ENCODE results near the gene FGF14.

The FGF14 gene

GRCh38 chr13:101967781-101968180 lies 434.1 kb downstream of the FGF14 start:
- DNase-seq = no peak

GRCh38 chr13:101967216-101967615 lies 434.6 kb downstream of the FGF14 start:
- no peak for DNase-seq

- no peak for DNase-seq
Measured at GRCh38 chr13:101965096-101965495, 436.8 kb downstream of the FGF14 start.

GRCh38 chr13:101959016-101959415 lies 442.8 kb downstream of the FGF14 start:
- DNase-seq = no peak

- no peak for DNase-seq
Measured at GRCh38 chr13:101955764-101956163, 446.1 kb downstream of the FGF14 start.

GRCh38 chr13:101951114-101951513 lies 450.7 kb downstream of the FGF14 start:
- no peak for DNase-seq

- no peak for DNase-seq
Measured at GRCh38 chr13:101949681-101950080, 452.2 kb downstream of the FGF14 start.

- no peak for DNase-seq
Measured at GRCh38 chr13:101946401-101946800, 455.4 kb downstream of the FGF14 start.

- no peak for DNase-seq
Measured at GRCh38 chr13:101945435-101945834, 456.4 kb downstream of the FGF14 start.

- no peak for DNase-seq
Measured at GRCh38 chr13:101944521-101944920, 457.3 kb downstream of the FGF14 start.

- no peak for DNase-seq
Measured at GRCh38 chr13:101942535-101943157, 459.2 kb downstream of the FGF14 start.

- no peak for DNase-seq
Measured at GRCh38 chr13:101942038-101942437, 459.8 kb downstream of the FGF14 start.

GRCh38 chr13:101941095-101941783 lies 460.6 kb downstream of the FGF14 start:
- no peak for DNase-seq

GRCh38 chr13:101939370-101939769 lies 462.5 kb downstream of the FGF14 start:
- DNase-seq = no peak

- no peak for DNase-seq
Measured at GRCh38 chr13:101935828-101936227, 466.0 kb downstream of the FGF14 start.

GRCh38 chr13:101931186-101931585 lies 470.7 kb downstream of the FGF14 start:
- DNase-seq = no peak

GRCh38 chr13:101930331-101930730 lies 471.5 kb downstream of the FGF14 start:
- no peak for DNase-seq

- DNase-seq = no peak
Measured at GRCh38 chr13:101925731-101926130, 476.1 kb downstream of the FGF14 start.

- DNase-seq = no peak
Measured at GRCh38 chr13:101919541-101920181, 482.2 kb downstream of the FGF14 start.

- no peak for DNase-seq
Measured at GRCh38 chr13:101917833-101918661, 483.8 kb downstream of the FGF14 start.

- no peak for DNase-seq
Measured at GRCh38 chr13:101917475-101917810, 484.4 kb downstream of the FGF14 start.

GRCh38 chr13:101916775-101917474 lies 484.9 kb downstream of the FGF14 start:
- no peak for DNase-seq

Measured in activated naive CD4-positive, alpha-beta T cell (primary cell).